ENCODE measurements around the gene FSD1.

The FSD1 gene

DNA sequence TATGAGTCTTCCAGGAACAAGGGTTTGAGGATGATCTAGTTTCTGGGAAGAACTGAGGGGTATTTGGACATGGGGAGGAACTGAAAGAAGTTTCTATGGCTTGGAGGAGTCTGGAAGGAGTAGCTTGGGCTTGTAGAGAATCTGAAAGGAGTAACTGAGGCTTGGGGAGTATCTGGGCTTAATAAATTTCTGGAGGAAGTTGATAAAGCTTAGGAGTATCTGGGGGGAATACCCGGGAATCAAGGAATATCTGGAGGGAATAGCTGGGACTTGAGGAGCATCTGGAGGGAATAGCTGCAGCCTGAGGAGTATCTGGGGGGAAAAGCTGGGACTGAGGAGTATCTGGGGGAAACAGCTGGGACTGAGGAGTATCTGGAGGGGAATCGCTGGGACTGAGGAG lies 16.0 kb downstream of the FSD1 start:
- DNase-seq, result no peak

DNA sequence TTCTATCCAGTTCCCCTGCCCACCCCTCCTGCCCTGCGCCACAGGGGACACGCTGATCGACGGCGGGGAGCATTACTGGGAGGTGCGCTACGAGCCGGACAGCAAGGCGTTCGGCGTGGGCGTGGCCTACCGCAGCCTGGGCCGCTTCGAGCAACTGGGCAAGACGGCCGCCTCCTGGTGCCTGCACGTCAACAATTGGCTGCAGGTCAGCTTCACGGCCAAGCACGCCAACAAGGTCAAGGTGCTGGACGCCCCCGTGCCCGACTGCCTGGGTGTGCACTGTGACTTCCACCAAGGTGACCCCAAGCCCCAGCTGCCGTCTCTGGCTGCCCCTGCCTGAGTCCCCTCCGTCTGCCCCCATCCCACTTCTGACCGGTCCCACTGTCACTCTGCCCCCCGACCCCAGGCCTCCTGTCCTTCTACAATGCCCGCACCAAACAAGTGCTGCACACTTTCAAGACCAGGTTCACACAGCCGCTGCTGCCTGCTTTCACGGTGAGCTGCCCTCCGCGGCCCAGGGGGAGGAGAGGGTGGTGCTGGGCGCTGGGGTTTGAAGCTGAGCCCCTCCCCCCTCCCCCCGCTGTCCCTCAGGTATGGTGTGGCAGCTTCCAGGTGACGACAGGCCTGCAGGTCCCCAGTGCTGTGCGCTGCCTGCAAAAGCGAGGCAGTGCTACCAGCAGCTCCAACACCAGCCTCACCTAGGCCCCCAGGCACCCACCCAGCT lies 18.7 kb downstream of the FSD1 start:
- DNase-seq, result no peak

DNA sequence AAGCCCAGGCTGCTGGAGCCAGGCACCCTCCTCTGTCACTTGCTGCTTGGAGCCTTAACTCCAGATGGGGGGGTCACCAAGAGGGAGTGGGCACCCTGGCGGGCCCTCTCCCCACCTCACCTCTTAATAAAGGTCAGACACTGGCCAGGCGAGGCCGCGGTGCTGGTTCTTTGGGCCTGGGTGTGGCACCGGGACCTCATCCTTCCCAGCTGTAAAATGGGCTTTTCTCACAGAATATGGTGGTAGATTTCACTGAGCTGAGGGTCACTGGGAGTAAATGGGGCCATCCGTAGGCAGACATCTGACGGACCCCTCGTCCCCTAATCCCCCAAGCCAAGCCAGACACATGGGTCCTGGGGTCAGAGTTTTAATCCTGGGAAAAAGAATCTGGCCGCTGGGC lies 19.3 kb downstream of the FSD1 start:
- DNase-seq, result no peak

DNA sequence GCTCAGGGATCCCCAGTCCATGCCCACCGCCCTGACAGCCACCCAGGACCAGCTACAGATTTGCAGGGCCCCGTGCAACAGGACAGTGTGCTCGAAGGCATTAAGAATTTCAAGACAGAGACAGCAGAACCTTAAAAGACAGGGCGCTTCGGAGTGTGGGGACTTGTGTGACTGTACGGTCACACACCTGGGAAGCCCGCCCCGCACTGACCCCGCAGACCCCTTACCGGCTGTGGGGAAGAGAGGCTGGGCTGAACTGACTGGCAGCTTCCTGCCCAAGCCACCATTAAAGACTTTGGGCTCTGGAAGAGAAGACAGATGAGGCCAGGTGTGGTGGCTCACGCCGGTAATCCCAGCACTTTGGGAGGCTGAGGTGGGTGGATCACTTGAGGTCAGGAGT lies 19.8 kb downstream of the FSD1 start:
- DNase-seq, result no peak

DNA sequence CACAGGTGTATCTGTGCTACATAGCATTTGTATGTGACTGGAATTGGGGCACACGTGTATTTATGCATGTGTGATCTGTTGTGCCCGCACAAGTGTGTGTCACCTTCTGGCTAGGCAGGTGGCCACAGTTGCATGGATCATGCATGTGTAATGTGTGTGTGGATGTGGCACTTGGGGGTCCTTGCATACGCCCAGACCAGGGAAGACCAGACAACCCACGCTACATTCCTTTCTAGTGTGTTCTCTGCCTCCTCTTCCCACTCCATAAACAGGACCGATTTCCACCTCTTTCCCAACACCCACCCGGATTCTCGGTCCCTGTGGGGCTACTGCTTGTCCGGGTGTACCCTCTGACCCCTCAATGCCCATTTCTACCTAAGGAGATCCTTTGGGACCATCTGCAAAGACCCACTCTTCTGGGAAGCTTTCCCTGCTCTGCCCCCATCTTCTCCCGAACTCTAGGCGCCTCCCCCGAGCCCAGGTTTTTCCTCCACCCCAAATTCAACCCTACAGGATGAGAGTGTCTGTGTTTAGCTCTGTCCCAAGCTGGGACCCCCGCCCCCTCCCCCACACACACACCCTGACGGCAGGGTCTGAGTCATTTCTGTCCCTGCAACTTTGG lies 21.9 kb downstream of the FSD1 start:
- no peak for DNase-seq

DNA sequence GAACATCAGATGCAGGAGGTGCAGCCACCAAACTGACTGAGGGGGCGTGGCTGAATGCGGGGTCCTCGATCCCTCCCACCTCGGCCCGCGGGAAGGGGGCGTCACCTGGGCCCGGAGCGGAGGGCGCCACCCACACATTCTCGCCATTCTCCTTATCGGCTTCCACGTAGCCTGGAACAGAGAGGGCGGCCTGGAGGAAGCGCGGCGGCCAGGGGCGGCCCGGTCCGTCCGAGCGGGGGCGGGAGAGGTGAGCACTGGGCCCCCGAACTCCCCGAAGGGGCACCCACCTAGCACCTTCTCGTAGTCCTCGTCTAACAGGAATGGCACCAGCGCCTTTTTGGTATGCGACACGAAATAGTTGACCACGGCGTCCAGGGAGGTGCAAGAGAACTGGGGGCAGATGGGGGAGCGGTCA lies 22.4 kb downstream of the FSD1 start:
- DNase-seq, result peak; percentile 21

DNA sequence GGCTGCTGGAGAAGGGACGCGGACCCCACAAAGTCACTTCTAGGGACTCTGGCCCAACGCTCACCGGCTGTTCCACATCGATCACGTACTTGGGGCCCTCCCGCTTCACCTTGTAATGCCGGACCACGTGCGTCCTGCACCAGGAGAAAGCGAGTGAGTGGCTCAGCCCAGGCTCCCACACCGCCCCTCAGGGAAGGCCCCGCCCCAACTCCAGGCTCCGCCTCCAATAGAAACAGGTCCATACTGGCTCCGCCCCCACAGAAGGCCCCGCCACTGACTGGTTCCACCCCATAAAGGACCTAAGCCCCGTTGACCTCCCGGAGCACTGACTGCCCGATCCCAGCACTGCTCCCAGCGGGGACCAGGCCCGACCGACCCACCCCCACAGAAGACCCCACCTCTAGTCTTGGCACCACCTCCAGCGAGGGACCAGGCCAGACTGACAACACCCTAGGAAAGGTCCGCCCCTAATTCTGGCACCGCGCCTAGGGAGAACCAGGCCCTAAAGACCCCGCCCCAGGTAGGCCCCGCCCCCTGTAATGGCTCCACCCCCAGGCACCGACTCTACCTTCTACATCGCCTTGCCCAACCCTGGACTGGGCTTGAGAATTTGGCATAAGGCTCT lies 23.0 kb downstream of the FSD1 start:
- peak; percentile 91 for DNase-seq

DNA sequence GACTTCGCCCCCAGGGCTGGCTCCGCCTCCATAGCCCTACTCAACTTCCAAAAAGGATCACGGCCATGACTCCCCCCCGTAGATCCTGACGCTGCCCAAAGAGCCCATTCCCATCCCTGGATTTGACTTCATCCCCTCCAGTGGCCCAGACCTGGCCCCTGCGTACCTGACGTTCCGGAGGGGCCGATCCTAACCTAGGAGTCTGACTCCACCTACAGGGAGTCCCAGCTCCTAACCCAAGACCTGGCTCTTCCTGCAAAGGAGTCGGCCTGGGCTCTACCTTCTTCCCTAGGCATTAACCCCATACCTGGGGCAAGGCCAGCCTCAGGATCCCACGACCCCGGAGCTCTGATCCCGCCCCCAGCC lies 23.5 kb downstream of the FSD1 start:
- DNase-seq, result no peak

DNA sequence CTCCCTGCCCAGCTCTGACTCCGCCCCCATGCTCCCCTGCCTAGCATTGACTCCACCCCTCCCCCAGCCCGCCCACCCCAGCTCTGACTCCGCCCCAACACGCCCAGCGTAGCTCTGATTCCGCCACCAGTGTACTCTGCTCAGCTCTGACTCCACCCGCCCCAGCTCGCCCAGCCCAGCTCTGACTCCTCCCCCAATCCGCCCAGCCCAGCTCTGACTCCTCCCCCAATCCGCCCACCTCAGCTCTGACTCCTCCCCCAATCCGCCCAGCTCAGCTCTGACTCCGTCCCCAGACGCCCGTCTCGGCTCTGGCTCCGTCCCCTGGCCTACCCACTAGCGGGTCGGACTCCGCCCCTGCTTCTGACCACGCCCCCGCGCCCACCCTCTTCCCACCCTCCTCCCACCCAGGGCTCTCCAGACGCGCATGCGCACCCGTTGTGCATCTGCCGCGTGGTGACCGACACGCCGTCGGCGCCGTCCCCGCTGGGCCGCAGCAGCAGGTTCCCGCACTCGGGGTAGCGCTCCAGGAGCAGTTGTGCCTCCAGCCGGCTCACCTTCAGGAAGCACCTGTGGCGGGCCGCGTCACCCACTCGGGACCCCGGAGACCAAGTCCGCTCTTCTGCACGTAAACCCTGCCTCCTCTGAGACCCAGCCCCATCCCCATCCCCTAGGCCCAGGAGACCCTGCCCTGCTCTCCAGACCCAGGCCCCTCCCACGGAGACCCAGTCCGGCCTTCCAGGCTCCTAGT lies 24.0 kb downstream of the FSD1 start:
- peak; percentile 98 for DNase-seq

DNA sequence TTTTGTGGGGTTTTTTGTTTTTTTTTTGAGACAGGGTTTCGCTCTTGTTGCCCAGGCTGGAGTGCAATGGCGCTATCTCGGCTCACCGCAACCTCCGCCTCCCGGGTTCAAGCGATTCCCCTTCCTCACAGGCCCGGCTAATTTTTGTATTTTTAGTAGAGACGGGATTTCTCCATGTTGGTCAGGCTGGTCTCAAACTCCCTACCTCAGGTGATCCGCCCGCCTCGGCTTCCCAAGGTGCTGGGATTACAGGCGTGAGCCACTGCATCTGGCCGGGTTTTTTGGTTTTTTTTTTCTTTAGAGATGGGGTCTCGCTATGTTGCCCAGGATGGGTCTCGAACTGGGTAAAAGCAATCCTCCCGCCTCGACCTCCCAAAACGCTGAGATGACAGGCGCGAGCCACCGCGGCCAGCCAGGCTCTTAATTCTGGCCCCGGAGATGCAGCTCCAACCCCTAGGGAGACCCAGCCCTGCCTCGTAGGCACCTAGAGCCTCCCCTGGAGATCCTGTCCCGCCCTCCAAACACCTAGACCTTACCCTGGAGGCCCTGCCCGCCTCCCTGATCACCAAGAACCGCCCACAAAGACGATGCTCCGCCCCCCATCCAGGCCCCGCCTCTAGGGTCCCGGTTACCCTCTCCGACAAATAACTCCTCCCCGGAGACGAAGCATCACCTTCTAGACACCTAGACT lies 24.7 kb downstream of the FSD1 start:
- peak; percentile 27 for DNase-seq

DNA sequence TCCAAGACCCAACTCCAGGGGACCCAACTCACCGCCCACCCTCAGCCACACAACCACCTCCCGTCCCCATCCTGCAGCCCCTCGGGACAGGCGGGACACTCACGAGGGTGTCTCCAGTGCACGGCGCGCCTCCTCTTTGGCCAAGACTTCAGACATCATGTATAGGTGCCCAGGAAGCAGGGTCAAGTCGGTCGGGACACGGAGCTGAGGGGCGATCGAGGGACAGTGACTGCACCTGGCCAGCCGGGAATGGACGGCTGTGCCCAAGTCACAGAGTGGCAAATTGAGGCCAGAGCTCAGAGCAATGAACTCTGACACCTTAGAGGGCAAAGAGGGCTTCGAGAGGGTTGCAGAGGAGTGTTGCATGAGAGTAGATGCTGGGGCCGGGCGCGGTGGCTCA lies 25.5 kb downstream of the FSD1 start:
- no peak for DNase-seq

DNA sequence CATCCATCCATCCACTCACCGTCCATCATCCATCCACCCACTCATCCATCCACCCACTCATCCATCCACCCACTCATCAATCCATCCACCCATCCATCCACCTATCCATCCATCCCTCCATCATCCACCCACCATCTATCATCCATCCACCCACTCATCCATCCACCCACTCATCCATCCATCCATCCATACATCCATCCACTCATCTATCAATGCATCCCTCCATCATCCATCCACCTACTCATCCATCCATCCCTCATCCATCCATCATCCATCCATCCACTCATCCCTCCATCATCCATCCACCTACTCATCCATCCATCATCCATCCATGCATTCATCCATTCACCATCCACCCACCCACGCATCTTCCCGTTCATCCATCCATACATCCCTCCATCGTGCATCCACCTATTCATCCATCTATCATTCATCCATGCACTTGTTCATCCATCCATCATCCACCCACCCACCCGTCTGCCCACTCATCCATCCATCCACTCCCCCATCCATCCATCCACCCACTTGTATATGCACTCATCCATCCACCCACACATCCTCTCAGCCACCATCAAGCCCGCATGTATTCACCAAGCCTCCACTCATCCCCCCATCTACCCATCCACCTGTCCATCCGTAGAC lies 30.7 kb downstream of the FSD1 start:
- DNase-seq, result no peak

DNA sequence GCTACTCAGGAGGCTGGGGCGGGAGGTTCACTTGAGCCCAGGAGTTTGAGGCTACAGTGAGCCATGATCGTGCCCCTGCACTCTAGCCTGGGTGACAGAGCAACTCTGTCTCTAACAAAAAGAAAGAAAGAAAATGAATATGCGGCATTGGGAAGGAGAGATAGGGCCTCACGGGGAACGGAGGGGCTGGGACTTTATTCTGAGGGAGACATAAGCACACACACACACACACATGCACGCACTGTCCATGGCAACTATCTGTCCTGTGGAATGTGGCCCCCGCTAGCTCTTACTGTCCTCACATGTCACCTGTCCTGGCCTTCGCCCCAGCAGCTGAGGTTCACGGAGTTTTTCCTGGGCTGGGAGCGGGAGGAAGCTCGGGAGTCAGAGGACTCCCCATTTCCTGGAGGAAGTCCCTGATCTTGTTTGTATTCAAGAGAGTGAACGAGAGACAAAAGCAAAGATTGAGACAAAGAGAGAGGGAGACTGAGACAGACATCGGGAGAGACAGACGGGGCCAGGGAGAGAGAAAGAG lies 33.6 kb downstream of the FSD1 start:
- DNase-seq, result peak; percentile 34

DNA sequence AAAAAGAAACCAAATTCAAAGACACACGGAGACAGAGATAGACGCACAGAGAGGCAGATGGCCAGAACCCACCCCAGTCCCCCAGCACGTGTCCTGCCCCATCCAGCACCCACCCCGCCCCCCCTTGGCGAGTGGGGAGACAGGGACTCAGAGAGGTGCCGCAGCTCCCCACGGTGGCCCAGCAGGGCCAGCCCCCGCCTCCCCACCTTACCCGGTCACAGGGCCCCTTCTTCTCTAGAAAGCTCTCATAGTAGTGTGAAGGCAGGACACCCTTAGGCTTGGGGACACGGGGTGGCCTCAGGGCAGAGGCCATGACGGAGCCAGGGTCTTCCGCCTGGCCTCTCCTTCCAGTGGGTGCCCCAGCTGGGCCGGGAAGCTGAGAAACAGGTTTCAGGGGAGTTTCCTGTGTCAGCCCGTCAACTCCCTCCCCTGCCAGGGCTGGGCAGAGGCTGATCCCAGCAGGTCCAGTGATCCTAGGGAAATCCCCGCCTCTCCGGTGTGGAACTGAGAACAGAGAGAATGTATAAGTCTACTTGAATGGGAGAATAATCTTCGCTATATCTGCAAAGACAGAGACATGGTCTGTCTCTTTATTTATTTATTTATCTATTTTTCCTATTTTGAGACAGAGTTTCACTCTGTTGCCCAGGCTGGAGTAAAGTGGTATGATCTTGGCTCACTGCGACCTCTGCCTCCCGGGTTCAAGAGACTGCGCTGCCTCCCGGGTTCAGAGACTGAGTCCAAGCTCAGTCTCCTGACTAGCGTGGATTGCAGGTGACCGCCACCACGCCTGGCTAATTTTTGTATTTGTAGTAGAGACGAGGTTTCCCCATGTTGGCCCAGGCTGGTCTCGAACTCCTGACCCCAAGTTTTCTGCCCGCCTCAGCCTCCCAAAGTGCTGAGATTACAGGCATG lies 34.3 kb downstream of the FSD1 start, which contains the start of gene STAP2:
STAP2 (minus strand) TSS at position 387 of the 915 bp plus-strand sequence; CDS start at position 313, 74 bp downstream.
- peak; percentile 41 for DNase-seq

DNA sequence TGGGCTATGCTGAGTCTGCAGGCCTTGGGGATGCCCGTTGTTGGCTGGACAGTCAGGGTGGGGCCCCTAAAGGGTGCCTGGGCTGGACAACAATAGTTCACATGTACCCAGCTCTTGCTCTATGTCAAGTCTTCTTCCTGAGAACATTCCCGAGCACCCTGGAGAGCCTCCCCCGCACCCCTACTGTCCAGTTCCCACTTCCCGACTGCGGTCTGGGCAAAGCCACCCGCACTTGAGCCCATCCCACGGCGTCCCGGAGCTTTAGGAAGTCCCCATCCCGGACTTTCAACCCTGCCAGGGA lies 37.9 kb downstream of the FSD1 start:
- DNase-seq, result no peak

DNA sequence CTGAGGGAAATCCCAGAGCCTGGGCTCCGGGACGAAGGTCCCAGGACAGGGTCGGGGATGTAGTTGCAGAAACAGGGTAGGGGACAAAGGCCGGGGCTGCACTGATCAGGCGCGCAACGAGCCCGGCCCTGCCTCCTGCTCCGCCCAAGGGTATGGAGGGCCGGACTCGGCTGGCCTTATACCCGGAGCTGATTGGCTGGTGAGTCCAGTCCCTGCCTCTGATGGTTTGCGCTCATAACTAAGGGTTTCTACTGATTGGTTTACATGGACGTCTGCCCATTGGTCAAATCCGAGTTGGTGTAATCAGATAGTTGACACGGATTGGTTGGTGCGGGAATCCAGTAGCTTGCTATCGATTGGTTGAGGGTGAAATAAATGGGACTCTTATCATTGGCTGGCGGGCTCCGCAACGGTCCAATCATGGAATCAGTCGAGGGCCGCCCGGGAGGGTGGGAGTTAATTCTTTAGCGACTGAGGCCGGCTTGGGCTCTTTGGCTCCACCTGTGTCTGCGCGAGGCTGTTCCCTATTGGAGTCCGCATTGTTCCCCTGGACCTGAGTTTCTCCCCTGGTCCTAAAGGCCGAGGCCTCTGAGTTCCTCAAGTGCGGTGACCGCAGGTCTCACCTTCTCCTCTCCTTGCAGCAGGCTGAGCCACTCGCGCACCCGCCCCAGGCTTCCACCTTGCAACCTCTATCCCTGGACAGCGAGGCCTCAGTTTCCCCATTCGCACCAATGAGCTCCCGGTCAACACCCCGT lies 38.4 kb downstream of the FSD1 start:
- peak; percentile 100 for DNase-seq

DNA sequence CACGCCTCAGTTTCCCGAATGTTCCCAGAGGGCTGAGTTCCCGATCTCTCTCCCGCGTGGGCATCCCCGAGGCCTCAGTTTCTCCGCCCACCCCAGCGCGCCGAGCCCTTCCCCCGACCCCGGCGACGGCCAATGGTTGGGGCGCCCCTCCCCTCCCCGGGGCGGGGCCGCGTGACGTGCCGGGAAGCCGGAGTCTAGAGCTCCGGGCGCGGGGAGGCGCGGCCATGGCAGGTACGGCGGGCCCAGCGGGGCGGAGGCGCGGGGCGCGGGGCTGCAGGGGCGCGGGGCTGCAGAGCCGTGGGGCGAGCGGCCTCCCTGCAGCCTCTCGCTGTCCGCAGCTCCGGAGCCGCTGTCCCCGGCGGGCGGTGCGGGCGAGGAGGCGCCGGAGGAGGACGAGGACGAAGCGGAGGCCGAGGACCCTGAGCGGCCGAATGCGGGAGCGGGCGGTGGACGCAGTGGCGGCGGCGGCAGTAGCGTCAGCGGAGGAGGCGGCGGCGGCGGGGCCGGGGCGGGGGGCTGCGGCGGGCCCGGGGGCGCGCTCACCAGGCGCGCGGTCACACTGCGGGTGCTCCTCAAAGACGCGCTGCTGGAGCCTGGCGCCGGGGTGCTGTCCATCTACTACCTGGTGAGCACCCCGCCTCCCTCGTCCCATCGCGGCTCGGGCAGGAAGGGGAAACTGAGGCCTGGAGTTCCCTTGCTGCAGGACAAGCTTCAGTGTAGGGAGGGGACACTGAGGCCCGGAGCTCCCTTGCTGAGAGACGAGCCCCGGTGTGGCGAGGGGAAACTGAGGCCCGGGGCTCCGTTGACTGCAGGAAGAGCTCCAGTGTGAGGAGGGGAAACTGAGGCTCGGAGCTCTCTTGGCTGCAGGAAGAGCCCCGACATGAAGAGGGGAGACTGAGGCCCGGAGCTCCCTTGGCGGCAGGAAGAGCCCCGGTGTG lies 39.2 kb downstream of the FSD1 start, which contains the start of gene MPND:
MPND (plus strand) TSS at position 193 of the 938 bp plus-strand sequence; CDS start at position 225, 32 bp downstream.
- DNase-seq, result peak; percentile 96

DNA sequence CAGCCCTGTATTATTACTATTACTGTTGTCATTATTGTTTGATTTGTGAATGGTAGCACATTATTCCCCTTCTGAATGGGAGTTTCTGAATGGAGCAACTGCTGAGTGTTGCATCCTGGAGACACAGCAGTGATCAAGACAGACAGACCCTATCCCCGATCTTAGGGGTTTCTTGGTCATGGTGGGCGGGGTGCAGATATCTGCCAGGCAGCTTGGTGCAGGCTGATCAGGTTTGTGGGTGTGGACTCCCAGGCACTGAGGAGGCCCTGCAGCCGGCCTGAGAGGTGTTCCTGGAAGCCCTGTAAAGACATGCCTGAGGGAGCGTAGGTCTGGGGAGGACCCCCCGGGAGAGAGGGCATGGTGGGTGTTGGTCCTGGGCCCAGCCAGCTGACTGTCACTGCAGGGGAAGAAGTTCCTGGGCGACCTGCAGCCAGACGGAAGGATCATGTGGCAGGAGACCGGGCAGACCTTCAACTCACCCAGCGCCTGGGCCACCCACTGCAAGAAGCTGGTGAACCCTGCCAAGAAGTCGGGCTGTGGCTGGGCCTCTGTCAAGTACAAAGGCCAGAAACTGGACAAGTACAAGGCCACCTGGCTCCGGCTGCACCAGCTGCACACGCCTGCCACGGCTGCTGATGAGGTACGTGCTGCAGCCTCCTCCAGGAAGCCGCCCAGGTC lies 41.1 kb downstream of the FSD1 start:
- DNase-seq, result no peak

DNA sequence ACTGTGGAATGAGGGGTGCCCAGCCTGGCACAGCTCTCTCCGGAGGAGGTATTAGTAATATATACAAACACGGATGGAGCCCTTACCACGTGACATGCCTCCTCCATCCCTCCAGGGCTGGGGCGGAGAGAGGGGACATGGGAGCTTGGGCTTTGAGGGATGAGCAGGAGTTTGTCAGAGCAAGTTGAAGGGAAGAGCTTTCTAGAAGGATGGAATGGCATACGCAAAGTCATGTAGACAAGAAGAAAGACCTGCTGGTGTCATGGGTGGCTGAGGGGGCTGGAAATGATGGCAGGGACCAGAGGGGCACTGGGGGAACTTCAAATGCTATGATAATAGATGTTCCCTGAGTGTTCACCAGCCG lies 41.6 kb downstream of the FSD1 start:
- no peak for DNase-seq
